Effector CD8-positive, alpha-beta T cell (primary cell): ENCODE measurements around the gene AMBN.
A peak's percentile ranks its signal among the peaks of the same experiment; 100 is the strongest.

ENCODE experiments used
- DNase-seq: peaks from one replicate; lab custom pipeline; 2025; lab: John Stamatoyannopoulos, UW
- total RNA-seq, 4 experiments: gene quantifications; one replicate each; lab custom pipeline; 2026; lab: John Stamatoyannopoulos, UW

Gene AMBN
- total RNA-seq: 0 reads per million in 4 experiments

GRCh38 chr4:70591955-70592582 is at the start of gene AMBN:
TSS of gene AMBN (plus strand) at chr4:70592256. CDS start at chr4:70592359, 103 bp downstream.
- DNase-seq: no peak

- no peak for DNase-seq
Measured at GRCh38 chr4:70544279-70544868, 47.7 kb upstream of the AMBN start.

GRCh38 chr4:70556856-70557255 is 35.2 kb upstream of the AMBN start:
- no peak for DNase-seq

- peak; percentile 8 for DNase-seq
Measured at GRCh38 chr4:70559211-70559830, 32.7 kb upstream of the AMBN start.

GRCh38 chr4:70559924-70560323 is 32.1 kb upstream of the AMBN start:
- no peak for DNase-seq

- no peak for DNase-seq
Measured at GRCh38 chr4:70564033-70564432, 28.0 kb upstream of the AMBN start.

GRCh38 chr4:70570796-70571195 is 21.3 kb upstream of the AMBN start:
- DNase-seq: no peak

GRCh38 chr4:70571772-70572171 is 20.3 kb upstream of the AMBN start:
- no peak for DNase-seq

GRCh38 chr4:70575964-70576363 is 16.1 kb upstream of the AMBN start:
- no peak for DNase-seq

GRCh38 chr4:70577220-70577927 is 14.7 kb upstream of the AMBN start:
- no peak for DNase-seq

GRCh38 chr4:70581980-70582379 is 10.1 kb upstream of the AMBN start:
- no peak for DNase-seq

GRCh38 chr4:70583952-70584834 is 7.9 kb upstream of the AMBN start:
- no peak for DNase-seq

GRCh38 chr4:70586841-70587240 is 5.2 kb upstream of the AMBN start:
- DNase-seq: no peak

GRCh38 chr4:70589785-70590184 is 2.3 kb upstream of the AMBN start:
- DNase-seq: no peak

GRCh38 chr4:70594196-70594595 is 2.1 kb downstream of the AMBN start:
- no peak for DNase-seq

GRCh38 chr4:70600305-70600704 is 8.2 kb downstream of the AMBN start:
- DNase-seq: no peak

- no peak for DNase-seq
Measured at GRCh38 chr4:70600977-70601376, 8.9 kb downstream of the AMBN start.

GRCh38 chr4:70601422-70602039 is 9.5 kb downstream of the AMBN start:
- DNase-seq: peak; percentile 31

GRCh38 chr4:70603856-70604255 is 11.8 kb downstream of the AMBN start:
- DNase-seq: no peak

- no peak for DNase-seq
Measured at GRCh38 chr4:70606459-70606858, 14.4 kb downstream of the AMBN start.

GRCh38 chr4:70607334-70607853 is 15.3 kb downstream of the AMBN start:
- DNase-seq: no peak
